Fibroblast of lung (primary cell): ENCODE results near the gene MYO1F. TPM values are rescaled to one million over a fixed set of nuclear protein-coding genes. Genes with fewer than 3 reads are reported as not detected.

ENCODE experiments used
- DNase-seq, 2 donors: peaks; one replicate each; pipeline versions ENCODE4 v3.0.0 to v3.0.0-alpha.2; 2010; ENCODE audit warnings: low read depth in 2 of 2
- H2AFZ ChIP-seq: 2 replicates; pipeline ENCODE4 v1.5.1; 2012; ENCODE audit warnings: low read length, control low read depth, inconsistent platforms
- H3K27ac ChIP-seq: 2 replicates; pipeline ENCODE4 v1.5.1; 2011; ENCODE audit warnings: low read length, control low read depth; ENCODE audit not compliant: insufficient read depth
- H3K27me3 ChIP-seq: 2 replicates; pipeline ENCODE4 v1.5.1; 2011; ENCODE audit warnings: mild to moderate bottlenecking, low read length; ENCODE audit not compliant: control insufficient read depth, insufficient read depth
- H3K36me3 ChIP-seq: 2 replicates; pipeline ENCODE4 v1.5.1; 2011; ENCODE audit warnings: low read length; ENCODE audit not compliant: control insufficient read depth, insufficient read depth
- H3K4me1 ChIP-seq: 2 replicates; pipeline ENCODE4 v1.5.1; 2011; ENCODE audit warnings: low read length; ENCODE audit not compliant: control insufficient read depth, insufficient read depth; ENCODE audit errors: extremely low read depth
- H3K4me2 ChIP-seq: 2 replicates; pipeline ENCODE4 v1.5.1; 2011; ENCODE audit warnings: low read length, control low read depth; ENCODE audit not compliant: insufficient read depth; ENCODE audit errors: extremely low read depth
- H3K4me3 ChIP-seq, 4 experiments: fragments of 200-600 bp in 1 of 4; sonication (generic) in 1 of 4; replicated peaks in 1 of 4; 2 replicates each; pipeline ENCODE4 v1.5.1; 2011 to 2016; ENCODE audit warnings: low read length in 4 of 4, low read depth in 3 of 4, mild to moderate bottlenecking in 3 of 4, control low read depth in 2 of 4, inconsistent platforms in 1 of 4, mixed read lengths in 1 of 4; ENCODE audit not compliant: insufficient read depth in 1 of 4; ENCODE audit errors: control extremely low read depth in 1 of 4
- H3K79me2 ChIP-seq: 2 replicates; pipeline ENCODE4 v1.5.1; 2012; ENCODE audit warnings: mild to moderate bottlenecking, low read length, inconsistent platforms; ENCODE audit not compliant: control insufficient read depth, insufficient read depth
- H3K9ac ChIP-seq: 2 replicates; pipeline ENCODE4 v1.5.1; 2011; ENCODE audit warnings: mild to moderate bottlenecking, low read length, control low read depth; ENCODE audit not compliant: insufficient read depth
- H3K9me3 ChIP-seq: 2 replicates; pipeline ENCODE4 v1.5.1; 2012; ENCODE audit warnings: low read depth, low read length; ENCODE audit not compliant: control insufficient read depth, insufficient read depth
- H4K20me1 ChIP-seq: 2 replicates; pipeline ENCODE4 v1.5.1; 2011; ENCODE audit warnings: low read length; ENCODE audit not compliant: control insufficient read depth, insufficient read depth; ENCODE audit errors: extremely low read depth
- EZH2 ChIP-seq: IDR thresholded peaks from 2 replicates; pipeline ENCODE4 v1.5.1; 2012; ENCODE audit warnings: low read length, control low read depth, mild to moderate bottlenecking; ENCODE audit errors: missing control alignments
- polyA plus RNA-seq, 2 donors: library from polyadenylated mRNA; depleted of rRNA in 1 of 2; stranded (reverse) in 1 of 2; unstranded in 1 of 2; fragments of >200 nt; gene quantifications; 2 replicates each; pipeline ENCODE4 v1.2.1, GENCODE V29; 2011 to 2012; ENCODE audit warnings: missing spikeins in 1 of 2
- total RNA-seq: library from RNA; depleted of rRNA; stranded (reverse); fragments of >200 nt; gene quantifications from 2 replicates; pipeline ENCODE4 v1.2.1, GENCODE V29; 2014
- TF ChIP-seq, protein P1 (sequence below), 2 donors: IDR thresholded peaks in 1 of 2; conservative IDR thresholded peaks in 1 of 2; 1 replicate in 1 of 2; 2 replicates in 1 of 2; pipeline ENCODE4 v1.5.1; 2011 to 2012; ENCODE audit warnings: low read length in 2 of 2, control low read depth in 1 of 2, inconsistent platforms in 1 of 2, low read depth in 1 of 2, mild to moderate bottlenecking in 1 of 2

MYO1F gene
- total and polyA plus RNA-seq, 2 donors (not counting 1 experiment from before 2014, with no cell fraction given), result 0.08 to 0.17 TPM

DNA sequence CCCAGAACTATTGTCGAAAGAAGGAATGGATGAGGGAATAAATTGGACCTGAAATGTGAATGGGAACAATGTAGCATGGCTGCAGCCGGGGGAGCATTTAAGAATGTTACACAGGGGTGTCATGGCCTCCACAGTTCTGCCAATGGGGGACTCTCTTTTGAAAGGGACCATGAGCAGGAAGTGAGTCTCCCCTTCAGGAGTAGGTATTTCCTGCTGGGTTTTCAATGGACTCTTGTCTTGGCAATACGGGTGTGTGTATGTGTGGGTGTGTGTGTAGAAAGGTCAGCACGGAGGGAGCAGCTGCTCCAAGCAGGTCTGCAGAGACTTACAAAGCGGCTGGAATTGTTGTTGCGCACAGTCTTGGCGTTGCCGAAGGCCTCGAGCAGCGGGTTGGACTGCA is 24.4 kb downstream of the MYO1F start:
- Histone ChIP-seq H3K9ac (no peak overlapping the region), H3K4me1 (no peaks in the 10 kb centered on the region), H3K79me2 (no peaks in the 10 kb centered on the region), H3K4me2 (no peak overlapping the region), H3K27ac (no peak overlapping the region), H3K36me3 (no peaks in the 10 kb centered on the region), H2AFZ (no peak overlapping the region), H3K4me3 (no peak overlapping the region), H3K9me3 (no peaks in the 10 kb centered on the region), H4K20me1 (no peaks in the 10 kb centered on the region), H3K27me3 (no peaks in the 10 kb centered on the region)
- DNase-seq, result peak; percentile 42 to 44
- no peak for TF ChIP-seq EZH2
- TF ChIP-seq, protein P1, sequence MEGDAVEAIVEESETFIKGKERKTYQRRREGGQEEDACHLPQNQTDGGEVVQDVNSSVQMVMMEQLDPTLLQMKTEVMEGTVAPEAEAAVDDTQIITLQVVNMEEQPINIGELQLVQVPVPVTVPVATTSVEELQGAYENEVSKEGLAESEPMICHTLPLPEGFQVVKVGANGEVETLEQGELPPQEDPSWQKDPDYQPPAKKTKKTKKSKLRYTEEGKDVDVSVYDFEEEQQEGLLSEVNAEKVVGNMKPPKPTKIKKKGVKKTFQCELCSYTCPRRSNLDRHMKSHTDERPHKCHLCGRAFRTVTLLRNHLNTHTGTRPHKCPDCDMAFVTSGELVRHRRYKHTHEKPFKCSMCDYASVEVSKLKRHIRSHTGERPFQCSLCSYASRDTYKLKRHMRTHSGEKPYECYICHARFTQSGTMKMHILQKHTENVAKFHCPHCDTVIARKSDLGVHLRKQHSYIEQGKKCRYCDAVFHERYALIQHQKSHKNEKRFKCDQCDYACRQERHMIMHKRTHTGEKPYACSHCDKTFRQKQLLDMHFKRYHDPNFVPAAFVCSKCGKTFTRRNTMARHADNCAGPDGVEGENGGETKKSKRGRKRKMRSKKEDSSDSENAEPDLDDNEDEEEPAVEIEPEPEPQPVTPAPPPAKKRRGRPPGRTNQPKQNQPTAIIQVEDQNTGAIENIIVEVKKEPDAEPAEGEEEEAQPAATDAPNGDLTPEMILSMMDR (conservative IDR thresholded peaks at IDR 0.05 in 1 of 2, IDR thresholded peaks at IDR 0.05 in 1 of 2; ENCODE audit: low read depth in 1 of 2, low read length in 2 of 2), result no peak

DNA sequence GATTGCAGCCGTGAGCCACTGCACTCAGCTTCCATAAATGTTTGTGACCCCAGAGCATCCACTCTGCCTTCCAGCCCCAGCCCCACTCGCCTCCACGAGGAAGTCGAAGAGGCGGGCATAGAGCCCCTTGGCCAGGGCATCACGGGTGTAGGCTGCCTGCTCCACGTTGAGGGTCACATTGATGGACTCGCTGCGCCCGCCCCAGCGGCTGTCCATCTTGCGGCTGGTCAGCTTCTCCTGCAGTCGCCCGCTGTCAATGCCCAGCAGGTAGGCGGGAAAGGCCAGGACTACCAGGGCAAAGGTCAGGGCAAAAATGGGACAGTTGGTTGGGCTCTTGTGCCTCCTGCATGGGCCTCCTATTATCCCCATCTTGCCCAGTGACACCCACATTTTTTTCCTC is 27.2 kb downstream of the MYO1F start:
- H3K4me2 ChIP-seq, result no peak overlapping the region
- H3K27me3 ChIP-seq, result no peaks in the 10 kb centered on the region
- no peaks in the 10 kb centered on the region for H3K36me3 ChIP-seq
- H3K4me1 ChIP-seq, result no peaks in the 10 kb centered on the region
- no peak for DNase-seq
- H3K4me3 ChIP-seq, result no peak overlapping the region
- H3K9me3 ChIP-seq, result no peaks in the 10 kb centered on the region
- no peak overlapping the region for H3K9ac ChIP-seq
- H3K27ac ChIP-seq, result no peak overlapping the region
- H3K79me2 ChIP-seq, result no peaks in the 10 kb centered on the region
- no peak for TF ChIP-seq EZH2
- TF ChIP-seq, protein P1 (conservative IDR thresholded peaks at IDR 0.05 in 1 of 2, IDR thresholded peaks at IDR 0.05 in 1 of 2; ENCODE audit: low read depth in 1 of 2, low read length in 2 of 2), result no peak
- H2AFZ ChIP-seq, result no peak overlapping the region
- H4K20me1 ChIP-seq, result no peaks in the 10 kb centered on the region

DNA sequence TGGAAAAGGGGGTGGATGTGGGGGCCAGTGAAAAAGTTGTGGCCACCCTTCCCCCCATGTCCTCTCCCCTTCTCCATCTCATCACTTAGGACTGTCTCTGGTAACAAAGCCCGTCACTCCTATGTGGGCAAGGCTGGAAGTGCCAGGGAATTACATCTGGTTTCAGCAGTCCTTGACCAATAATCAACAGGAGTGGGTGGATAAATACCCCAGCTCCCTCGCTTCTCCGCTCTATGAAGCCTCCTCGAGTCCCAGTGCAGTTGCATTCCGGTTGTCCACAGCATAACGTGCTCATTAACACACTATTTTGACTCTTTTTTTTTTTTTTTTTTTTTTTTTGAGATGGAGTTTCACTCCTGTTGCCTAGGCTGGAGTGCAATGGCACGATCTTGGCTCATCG is 31.5 kb downstream of the MYO1F start:
- Histone ChIP-seq H3K36me3 (no peaks in the 10 kb centered on the region), H3K9me3 (no peaks in the 10 kb centered on the region), H4K20me1 (no peaks in the 10 kb centered on the region), H3K4me2 (no peak overlapping the region), H3K4me1 (no peaks in the 10 kb centered on the region), H3K79me2 (no peaks in the 10 kb centered on the region), H2AFZ (no peak overlapping the region), H3K27ac (no peak overlapping the region), H3K27me3 (no peaks in the 10 kb centered on the region), H3K9ac (no peak overlapping the region), H3K4me3 (no peak overlapping the region)
- TF ChIP-seq EZH2, result no peak
- TF ChIP-seq, protein P1 (conservative IDR thresholded peaks at IDR 0.05 in 1 of 2, IDR thresholded peaks at IDR 0.05 in 1 of 2; ENCODE audit: low read depth in 1 of 2, low read length in 2 of 2), result no peak
- DNase-seq, result no peak
